ENCODE data around the gene KCNMB2. TPM values are rescaled to one million over a fixed set of nuclear protein-coding genes. Genes with fewer than 3 reads are reported as not detected.

KCNMB2 gene
- total and polyA plus RNA-seq, 2 experiments from 2014 or later, result not detected

DNA sequence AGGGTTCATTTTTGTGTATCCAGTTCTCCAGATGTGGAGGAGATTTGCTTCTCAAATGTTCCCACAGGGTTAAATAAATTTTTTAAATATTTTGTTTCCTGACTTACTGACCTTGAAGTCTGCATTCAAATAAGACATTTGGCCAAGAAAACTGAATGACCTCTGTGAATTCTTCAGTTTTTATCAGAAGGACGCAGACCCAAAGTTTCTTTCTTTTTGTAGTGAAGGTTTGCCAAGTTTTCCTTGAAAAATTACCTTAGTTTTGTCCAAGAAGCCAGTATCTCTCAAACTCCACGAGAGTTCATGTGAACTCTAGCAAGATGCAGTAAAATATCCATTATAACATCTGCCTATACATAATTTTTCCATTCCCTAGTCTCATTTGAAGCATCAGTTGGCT lies 332.4 kb downstream of the KCNMB2 start:
- Histone ChIP-seq H3K79me2 (ENCODE audit: insufficient read depth) (no peaks in the 10 kb centered on the region), H4K20me1 (ENCODE audit: insufficient read depth) (no peaks in the 10 kb centered on the region)
- 0 to 2% methylated on average over 2 of the region's 2 CpGs for WGBS, 2 experiments (ENCODE audit: low coverage in 1 of 2, low lambda C conversion rate in 2 of 2, missing lambda C conversion rate in 2 of 2)

DNA sequence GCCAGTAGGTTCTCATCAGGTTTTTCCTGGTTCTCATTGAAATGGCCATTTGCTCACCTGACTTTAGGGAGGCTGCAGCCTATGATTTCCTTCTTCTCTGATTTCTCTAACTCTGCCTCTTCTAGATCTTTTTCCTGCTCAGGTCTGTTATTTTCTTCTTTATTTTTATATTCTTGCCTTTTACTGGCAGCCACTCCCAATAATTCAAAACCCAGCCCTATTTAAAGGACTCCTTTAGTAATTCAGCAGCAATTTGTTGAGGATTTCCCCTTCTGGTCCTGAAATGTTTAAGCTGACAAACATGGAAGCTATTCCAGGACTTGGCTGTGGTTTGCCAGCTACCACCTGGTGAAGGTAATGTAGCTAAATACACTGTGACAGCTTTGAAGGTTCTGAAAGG lies 333.8 kb downstream of the KCNMB2 start:
- Histone ChIP-seq H3K4me3 (no peak overlapping the region), H3K9me2 (ENCODE audit: insufficient read depth) (no peaks in the 10 kb centered on the region), H3K4me1 (ENCODE audit: insufficient read depth) (no peaks in the 10 kb centered on the region), H3K36me3 (ENCODE audit: low read depth) (no peaks in the 10 kb centered on the region), H3K9me3 (ENCODE audit: low read depth) (no peaks in the 10 kb centered on the region), H3K27ac (no peak overlapping the region), H2AFZ (no peak overlapping the region), H3K9ac (no peak overlapping the region), H3K4me2 (ENCODE audit: unreplicated experiment) (no peak overlapping the region), H3K79me2 (ENCODE audit: insufficient read depth) (no peaks in the 10 kb centered on the region), H4K20me1 (ENCODE audit: insufficient read depth) (no peaks in the 10 kb centered on the region), H3F3A (ENCODE audit: insufficient read depth) (no peaks in the 10 kb centered on the region), H3K27me3 (replicated peaks; ENCODE audit: insufficient read depth) (no peaks in the 10 kb centered on the region)
- TF ChIP-seq EZH2 (IDR thresholded peaks at IDR 0.05; ENCODE audit: insufficient read depth, poor library complexity, severe bottlenecking) (no peak), EZH2phosphoT487 (IDR thresholded peaks at IDR 0.05; ENCODE audit: insufficient read depth, low read depth) (no peak)
- in situ Hi-C loops (cut with MboI), result no loop called here
- no peak for DNase-seq

More for the DNA sequence above, 332.4 kb downstream of the KCNMB2 start:
- TF ChIP-seq EZH2phosphoT487 (IDR thresholded peaks at IDR 0.05; ENCODE audit: insufficient read depth, low read depth) (no peak), EZH2 (IDR thresholded peaks at IDR 0.05; ENCODE audit: insufficient read depth, poor library complexity, severe bottlenecking) (no peak)
- no peak overlapping the region for H3K9ac ChIP-seq
- no peaks in the 10 kb centered on the region for H3K9me2 ChIP-seq (ENCODE audit: insufficient read depth)
- DNase-seq, result no peak
- no peak overlapping the region for H3K4me2 ChIP-seq (ENCODE audit: unreplicated experiment)
- H3K4me1 ChIP-seq (ENCODE audit: insufficient read depth), result no peaks in the 10 kb centered on the region
- H2AFZ ChIP-seq, result no peak overlapping the region
- H3F3A ChIP-seq (ENCODE audit: insufficient read depth), result no peaks in the 10 kb centered on the region
- H3K27me3 ChIP-seq (replicated peaks; ENCODE audit: insufficient read depth), result no peaks in the 10 kb centered on the region
- no peaks in the 10 kb centered on the region for H3K9me3 ChIP-seq (ENCODE audit: low read depth)
- no peak overlapping the region for H3K27ac ChIP-seq
- in situ Hi-C loops (cut with MboI), result no loop called here
- H3K4me3 ChIP-seq, result no peak overlapping the region
- H3K36me3 ChIP-seq (ENCODE audit: low read depth), result no peaks in the 10 kb centered on the region

DNA sequence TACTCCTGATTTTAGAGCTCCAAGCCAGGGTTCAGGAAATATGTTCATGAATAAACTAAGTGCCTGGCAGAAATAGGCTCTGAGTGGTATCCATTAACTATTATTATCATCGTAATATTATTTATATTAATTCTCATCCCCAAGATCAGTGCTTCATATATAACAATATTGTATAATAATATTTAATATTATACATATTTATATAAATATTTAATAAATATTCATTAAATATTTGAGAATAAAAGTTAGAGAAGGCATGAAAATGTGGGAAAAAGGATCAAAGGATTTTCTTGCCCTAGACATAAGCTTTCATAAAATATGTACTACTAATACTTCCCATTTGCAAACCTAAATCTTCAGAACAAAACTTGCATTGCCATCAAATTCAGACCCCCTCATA lies 338.9 kb downstream of the KCNMB2 start:
- no peaks in the 10 kb centered on the region for H3F3A ChIP-seq (ENCODE audit: insufficient read depth)
- no peak overlapping the region for H3K27ac ChIP-seq
- in situ Hi-C loops (cut with MboI), result no loop called here
- no peak for TF ChIP-seq EZH2 (IDR thresholded peaks at IDR 0.05; ENCODE audit: insufficient read depth, poor library complexity, severe bottlenecking)
- TF ChIP-seq EZH2phosphoT487 (IDR thresholded peaks at IDR 0.05; ENCODE audit: insufficient read depth, low read depth), result no peak
- no peak for DNase-seq
- H3K27me3 ChIP-seq (replicated peaks; ENCODE audit: insufficient read depth), result no peaks in the 10 kb centered on the region
- no peaks in the 10 kb centered on the region for H3K4me1 ChIP-seq (ENCODE audit: insufficient read depth)
- WGBS, 2 experiments (ENCODE audit: low coverage in 1 of 2, low lambda C conversion rate in 2 of 2, missing lambda C conversion rate in 2 of 2), result 7 to 20% methylated on average over 1 of the region's 1 CpG
- no peaks in the 10 kb centered on the region for H3K79me2 ChIP-seq (ENCODE audit: insufficient read depth)
- H4K20me1 ChIP-seq (ENCODE audit: insufficient read depth), result no peaks in the 10 kb centered on the region
- H3K9ac ChIP-seq, result no peak overlapping the region
- no peak overlapping the region for H3K4me3 ChIP-seq
- no peaks in the 10 kb centered on the region for H3K9me2 ChIP-seq (ENCODE audit: insufficient read depth)
- no peak overlapping the region for H2AFZ ChIP-seq
- no peaks in the 10 kb centered on the region for H3K9me3 ChIP-seq (ENCODE audit: low read depth)
- H3K4me2 ChIP-seq (ENCODE audit: unreplicated experiment), result no peak overlapping the region
- H3K36me3 ChIP-seq (ENCODE audit: low read depth), result no peaks in the 10 kb centered on the region

DNA sequence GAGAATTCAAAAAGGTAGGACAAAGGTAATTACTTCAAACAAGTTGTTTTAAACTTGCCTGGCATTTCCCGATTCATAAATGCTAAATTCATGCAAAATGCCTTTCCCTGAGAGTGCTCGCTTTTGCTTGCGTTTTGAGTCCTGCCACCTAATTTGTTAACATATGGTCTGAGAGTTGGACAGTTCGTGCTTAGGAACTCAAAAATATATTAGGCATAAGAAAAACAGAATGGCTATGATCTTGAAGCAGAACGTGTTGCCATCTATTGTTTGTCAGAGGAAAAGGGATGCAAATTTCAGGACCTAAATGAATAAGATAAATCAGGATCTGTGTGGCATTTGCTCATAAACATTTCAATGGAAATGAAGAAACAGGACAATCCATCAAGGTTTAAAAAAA lies 339.6 kb downstream of the KCNMB2 start:
- Histone ChIP-seq H3K27me3 (replicated peaks; ENCODE audit: insufficient read depth) (no peaks in the 10 kb centered on the region), H3K4me2 (ENCODE audit: unreplicated experiment) (no peak overlapping the region), H3K9me2 (ENCODE audit: insufficient read depth) (no peaks in the 10 kb centered on the region), H3K79me2 (ENCODE audit: insufficient read depth) (no peaks in the 10 kb centered on the region), H3K4me3 (no peak overlapping the region), H3K36me3 (ENCODE audit: low read depth) (no peaks in the 10 kb centered on the region), H3K9ac (no peak overlapping the region), H3K27ac (no peak overlapping the region), H3F3A (ENCODE audit: insufficient read depth) (no peaks in the 10 kb centered on the region), H3K4me1 (ENCODE audit: insufficient read depth) (no peaks in the 10 kb centered on the region), H3K9me3 (ENCODE audit: low read depth) (no peaks in the 10 kb centered on the region), H2AFZ (no peak overlapping the region), H4K20me1 (ENCODE audit: insufficient read depth) (no peaks in the 10 kb centered on the region)
- 34 to 40% methylated on average over 5 of the region's 5 CpGs for WGBS, 2 experiments (ENCODE audit: low coverage in 1 of 2, low lambda C conversion rate in 2 of 2, missing lambda C conversion rate in 2 of 2)
- in situ Hi-C loops (cut with MboI), result no loop called here
- no peak for DNase-seq
- TF ChIP-seq EZH2phosphoT487 (IDR thresholded peaks at IDR 0.05; ENCODE audit: insufficient read depth, low read depth) (no peak), EZH2 (IDR thresholded peaks at IDR 0.05; ENCODE audit: insufficient read depth, poor library complexity, severe bottlenecking) (no peak)

DNA sequence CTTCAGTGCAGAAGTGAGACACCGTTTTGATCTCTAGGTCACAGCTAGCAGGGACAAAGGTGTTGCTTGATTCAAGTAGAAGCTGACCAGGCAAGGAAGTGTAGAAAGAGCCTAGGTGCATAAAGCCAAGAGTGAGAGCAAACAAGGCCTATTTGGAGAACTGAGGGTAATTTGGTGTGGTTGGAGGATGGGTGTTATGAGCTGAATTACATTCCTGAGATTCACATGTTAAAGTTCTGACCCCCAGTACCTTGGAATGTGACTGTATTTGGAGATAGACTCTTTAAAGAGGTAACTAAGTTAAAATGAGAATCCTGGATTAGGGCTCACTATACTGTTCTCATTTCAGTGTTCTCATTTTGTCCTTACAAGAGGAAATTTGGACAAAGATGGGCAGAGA lies 344.0 kb downstream of the KCNMB2 start:
- Histone ChIP-seq H3K9me2 (ENCODE audit: insufficient read depth) (no peaks in the 10 kb centered on the region), H4K20me1 (ENCODE audit: insufficient read depth) (no peaks in the 10 kb centered on the region), H3F3A (ENCODE audit: insufficient read depth) (no peaks in the 10 kb centered on the region), H3K79me2 (ENCODE audit: insufficient read depth) (no peaks in the 10 kb centered on the region), H3K27ac (no peak overlapping the region), H3K9me3 (ENCODE audit: low read depth) (no peaks in the 10 kb centered on the region), H3K27me3 (replicated peaks; ENCODE audit: insufficient read depth) (no peaks in the 10 kb centered on the region), H3K9ac (no peak overlapping the region), H3K4me2 (ENCODE audit: unreplicated experiment) (no peak overlapping the region), H2AFZ (no peak overlapping the region), H3K36me3 (ENCODE audit: low read depth) (no peaks in the 10 kb centered on the region), H3K4me3 (no peak overlapping the region), H3K4me1 (ENCODE audit: insufficient read depth) (no peaks in the 10 kb centered on the region)
- 8 to 18% methylated on average over 1 of the region's 1 CpG for WGBS, 2 experiments (ENCODE audit: low coverage in 1 of 2, low lambda C conversion rate in 2 of 2, missing lambda C conversion rate in 2 of 2)
- DNase-seq, result no peak
- TF ChIP-seq EZH2 (IDR thresholded peaks at IDR 0.05; ENCODE audit: insufficient read depth, poor library complexity, severe bottlenecking) (no peak), EZH2phosphoT487 (IDR thresholded peaks at IDR 0.05; ENCODE audit: insufficient read depth, low read depth) (no peak)
- in situ Hi-C loops (cut with MboI), result no loop called here

Data from GM23248 (cell line).